Transverse colon (tissue), 4 donors: ENCODE results near the gene PLCD1. TPM values are rescaled to one million over a fixed set of nuclear protein-coding genes. Genes with fewer than 3 reads are reported as not detected.

Source experiments
- DNase-seq: peaks from one replicate; pipeline ENCODE4 v3.0.0-alpha.2; 2019
- H3K27ac ChIP-seq, 4 donors: fragments of 200-600 bp; sonication (generic); 2 replicates each; pipeline ENCODE4 v1.5.1; 2016 to 2018; ENCODE audit warnings: inconsistent platforms in 4 of 4
- H3K27me3 ChIP-seq: fragments of 200-600 bp; sonication (generic); 2 replicates; pipeline ENCODE4 v1.5.1; 2017; ENCODE audit warnings: inconsistent platforms
- H3K36me3 ChIP-seq, 4 donors: fragments of 200-600 bp; sonication (generic); 2 replicates each; pipeline ENCODE4 v1.5.1; 2017 to 2019; ENCODE audit warnings: inconsistent platforms in 4 of 4
- H3K4me1 ChIP-seq, 4 donors: fragments of 200-600 bp; sonication (generic); 2 replicates each; pipeline ENCODE4 v1.5.1; 2017 to 2020; ENCODE audit warnings: inconsistent platforms in 4 of 4
- H3K4me3 ChIP-seq, 4 donors: fragments of 200-600 bp; sonication (generic); 1 replicate in 1 of 4; 2 replicates in 3 of 4; pipeline versions ENCODE4 v1.5.1 to v1.6.1; 2017 to 2019; ENCODE audit warnings: inconsistent platforms in 4 of 4
- H3K9me3 ChIP-seq, 2 donors: fragments of 200-600 bp; sonication (generic); 2 replicates each; pipeline ENCODE4 v1.5.1; 2017 to 2019; ENCODE audit warnings: inconsistent platforms in 2 of 2
- CTCF ChIP-seq, 5 experiments: fragments of 200-600 bp in 3 of 5; fragments of 450-650 bp in 2 of 5; sonication (generic) in 3 of 5; IDR thresholded peaks; 1 replicate in 2 of 5; 2 replicates in 3 of 5; pipeline ENCODE4 v1.5.1; 2016 to 2017; ENCODE audit warnings: antibody characterized with exemption in 5 of 5, inconsistent platforms in 3 of 5, mild to moderate bottlenecking in 2 of 5, moderate library complexity in 1 of 5
- EP300 ChIP-seq: sonication (generic); formaldehyde crosslinking; IDR thresholded peaks from one replicate; pipeline ENCODE4 v1.6.1; 2017; ENCODE audit warnings: antibody characterized with exemption, low read depth
- POLR2A ChIP-seq: fragments of 450-650 bp; IDR thresholded peaks from one replicate; pipeline ENCODE4 v1.6.1; 2016; ENCODE audit warnings: antibody characterized with exemption, mild to moderate bottlenecking, moderate library complexity
- POLR2AphosphoS5 ChIP-seq, 3 donors: sonication (generic); formaldehyde crosslinking; IDR thresholded peaks; one replicate each; pipeline ENCODE4 v1.6.1; 2016; ENCODE audit warnings: antibody characterized with exemption in 3 of 3
- WGBS, 2 donors: methylation state at CpG; one replicate each; pipeline ENCODE4 v1.1.5; 2018; ENCODE audit warnings: low coverage in 1 of 2; 5-methylcytosine and 5-hydroxymethylcytosine counted together
- in situ Hi-C, 4 donors: fragments of 200-750 bp; cut with MboI; loops; one replicate each; pipeline versions ENCODE4 v1.15.0 to v1.15.1; 2017; ENCODE audit warnings: low sequenced_read_pairs in 3 of 4, low pct_ligation_motif_present in 1 of 4, low pct_unique_long_range_greater_than_20kb in 1 of 4
- intact Hi-C: fragments of 100-400 bp; cut with DNase I; formaldehyde crosslinking; loops from one replicate; pipeline ENCODE4 v1.15.1; 2023; ENCODE audit warnings: low total_unique reads
- total RNA-seq, 4 donors: library from RNA; depleted of rRNA; stranded (reverse); fragments of >200 nt; gene quantifications; one replicate each; pipeline ENCODE4 v1.1.0, GENCODE V29; 2016

PLCD1 gene
- total RNA-seq, 4 donors from 2014 or later, result 21.1 to 126 (median 91.4) TPM

- H3K9me3 ChIP-seq, result no peaks in the 10 kb centered on the region
- in situ Hi-C loops (no loop called here), intact Hi-C loops (no loop called here)
- TF ChIP-seq EP300 (no peak), CTCF (IDR thresholded peaks at IDR 0.05) (no peak), POLR2A (no peak), POLR2AphosphoS5 (IDR thresholded peaks at IDR 0.05) (no peak)
- peaks cover 23 to 47% (median 46%) of the 10 kb centered on the region in 4 donors for H3K4me1 ChIP-seq
- no peak overlapping the region for H3K4me3 ChIP-seq
- peaks cover 0 to 7% (median 0%) of the 10 kb centered on the region in 4 donors for H3K36me3 ChIP-seq
- DNase-seq, result no peak
- H3K27me3 ChIP-seq, result no peaks in the 10 kb centered on the region
- H3K27ac ChIP-seq, result peak overlapping the region; percentile 81 to 93 (median 89)
- WGBS, 2 donors, result 86% methylated on average over 10 of the region's 10 CpGs; no CpG with 5 or more reads in 1 of the 2 donors
Observed at GRCh38 chr3:37997342-37997741, 32.1 kb downstream of the PLCD1 start.

- peak; percentile 91 for DNase-seq
- Histone ChIP-seq H3K27me3 (no peaks in the 10 kb centered on the region), H3K4me3 (no peak overlapping the region), H3K36me3 (peaks cover 0 to 5% (median 0%) of the 10 kb centered on the region in 4 donors), H3K4me1 (peaks cover 23 to 51% (median 49%) of the 10 kb centered on the region in 4 donors), H3K27ac (peak overlapping the region; percentile 81 to 93 (median 89)), H3K9me3 (no peaks in the 10 kb centered on the region)
- WGBS, 2 donors, result 6 to 47% methylated on average over 2 to 7 of the region's 7 CpGs
- intact Hi-C loops (no loop called here), in situ Hi-C loops (no loop called here)
- TF ChIP-seq POLR2AphosphoS5 (IDR thresholded peaks at IDR 0.05) (peak in 2 of 3 donors; percentile 31 to 44), EP300 (no peak), CTCF (IDR thresholded peaks at IDR 0.05) (peak; percentile 89 to 99 (median 93)), POLR2A (no peak)
Observed at GRCh38 chr3:37996785-37997301, 32.6 kb downstream of the PLCD1 start.

GRCh38 chr3:37995652-37996641 is 33.5 kb downstream of the PLCD1 start:
- Histone ChIP-seq H3K36me3 (no peaks in the 10 kb centered on the region), H3K9me3 (no peaks in the 10 kb centered on the region), H3K27me3 (no peaks in the 10 kb centered on the region), H3K27ac (peak overlapping the region in 3 of 4 donors; percentile 7 to 81 (median 28)), H3K4me3 (no peak overlapping the region), H3K4me1 (peaks cover 23 to 53% (median 49%) of the 10 kb centered on the region in 4 donors)
- in situ Hi-C loops, result no loop called here
- intact Hi-C loops, result no loop called here
- TF ChIP-seq EP300 (no peak), CTCF (IDR thresholded peaks at IDR 0.05) (no peak), POLR2AphosphoS5 (IDR thresholded peaks at IDR 0.05) (no peak), POLR2A (no peak)
- WGBS, 2 donors, result 84 to 85% methylated on average over 4 to 10 of the region's 10 CpGs
- no peak for DNase-seq

- no peaks in the 10 kb centered on the region for H3K36me3 ChIP-seq
- no peak for DNase-seq
- H3K9me3 ChIP-seq, result no peaks in the 10 kb centered on the region
- H3K27me3 ChIP-seq, result no peaks in the 10 kb centered on the region
- intact Hi-C loops (no loop called here), in situ Hi-C loops (no loop called here)
- WGBS, 2 donors, result 17 to 47% methylated on average over 2 of the region's 2 CpGs
- TF ChIP-seq EP300 (no peak), POLR2AphosphoS5 (IDR thresholded peaks at IDR 0.05) (no peak), CTCF (IDR thresholded peaks at IDR 0.05) (no peak), POLR2A (no peak)
- H3K27ac ChIP-seq, result peak overlapping the region; percentile 85 to 90 (median 89)
- H3K4me1 ChIP-seq, result peaks cover 23 to 60% (median 57%) of the 10 kb centered on the region in 4 donors
- H3K4me3 ChIP-seq, result peak overlapping the region; percentile 41 to 59 (median 50)
Observed at GRCh38 chr3:37994639-37994972, 34.8 kb downstream of the PLCD1 start.
